Measurements from ENCODE around the gene NUP98. TPM values are rescaled to one million over a fixed set of nuclear protein-coding genes. Genes with fewer than 3 reads are reported as not detected.

NUP98 gene
- total and polyA plus RNA-seq, 2 of the 13 experiments (the other 11 are each of a cell fraction or from before 2014, with no cell fraction given), result 76.6 to 85.3 TPM

DNA sequence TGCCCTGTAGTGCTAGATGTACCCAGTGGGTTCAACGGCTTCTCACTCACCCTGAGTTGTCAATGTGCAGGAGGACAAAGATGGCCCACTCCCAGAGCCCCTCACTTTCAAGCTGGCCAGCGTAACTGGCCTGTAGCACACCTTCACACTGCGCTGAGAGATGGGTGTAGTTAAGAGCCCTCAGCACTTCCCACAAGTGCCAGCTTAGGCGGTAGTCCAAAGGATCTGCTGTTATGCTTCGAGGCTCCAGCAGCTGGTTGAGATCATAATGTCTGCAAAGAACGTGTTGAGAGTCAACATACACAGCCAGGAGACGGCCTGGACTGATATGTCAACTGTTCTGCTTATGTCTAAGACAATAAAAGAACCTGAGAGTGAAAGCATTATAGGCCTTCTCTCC lies 111.4 kb downstream of the NUP98 start:
- no peak for FAIRE-seq

DNA sequence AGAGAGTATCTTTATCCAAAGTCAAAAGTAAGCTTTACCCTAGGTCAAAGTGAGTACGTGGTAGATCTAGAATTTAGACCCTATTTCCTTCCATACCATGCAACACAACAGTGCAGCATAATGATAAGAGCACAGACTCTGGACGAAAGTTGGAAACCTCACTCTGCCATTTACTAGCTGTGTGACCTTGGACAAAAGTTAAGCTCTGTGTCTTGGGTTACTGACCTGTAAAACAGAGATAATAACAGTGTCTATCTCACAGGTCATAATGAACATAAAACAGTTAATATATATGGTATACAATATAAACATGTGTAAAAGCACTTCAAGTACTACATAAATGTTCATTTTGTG lies 112.6 kb downstream of the NUP98 start:
- CTCF ChIA-PET (ENCODE audit: low intra/inter-chr PET ratio, low total read pairs), result no interaction called here
- no peak overlapping the region for H3K9ac ChIP-seq (ENCODE audit: insufficient read depth, low read depth, low read length)
- no peaks in the 10 kb centered on the region for H3K27me3 ChIP-seq (ENCODE audit: control insufficient read depth in 1 of 2, insufficient read depth in 2 of 2, low read length in 2 of 2)
- H3K4me3 ChIP-seq (replicated peaks in 1 of 3; ENCODE audit: insufficient read depth in 1 of 3, low read depth in 2 of 3, low read length in 3 of 3), result no peak overlapping the region
- intact Hi-C loops (cut with micrococcal nuclease; ENCODE audit: unreplicated experiment) (no loop called here), in situ Hi-C loops (cut with HindIII; ENCODE audit: extremely low pct_ligation_motif_present, low pct_unique_long_range_greater_than_20kb) (no loop called here)
- POLR2A ChIA-PET, result no interaction called here
- DNase-seq (ENCODE audit: low spot score), result no peak
- BruUV-seq (replicated peaks), result no TSS peak
- ATAC-seq, result no peak
- no peak overlapping the region for H3K27ac ChIP-seq (ENCODE audit: extremely low read length, insufficient read depth, low read length)
- WGBS (ENCODE audit: low lambda C conversion rate), result 100% methylated on average over 2 of the region's 2 CpGs
- no peaks in the 10 kb centered on the region for H3K79me2 ChIP-seq (ENCODE audit: insufficient read depth, low read length)
- FAIRE-seq, result no peak
- H3K4me2 ChIP-seq (ENCODE audit: low read depth, low read length), result no peak overlapping the region
- no peak overlapping the region for H2AFZ ChIP-seq (ENCODE audit: low read length)
- no peaks in the 10 kb centered on the region for H4K20me1 ChIP-seq (ENCODE audit: insufficient read depth, low read length)
- TF ChIP-seq NCOA5 (CRISPR knock-in tag; IDR thresholded peaks at IDR 0.05), result no peak
- H3K4me1 ChIP-seq (ENCODE audit: insufficient read depth, low read length), result no peaks in the 10 kb centered on the region
- H3K9me3 ChIP-seq (ENCODE audit: low read length), result no peaks in the 10 kb centered on the region
- peaks cover 19 to 79% of the 10 kb centered on the region in 2 experiments for H3K36me3 ChIP-seq (replicated peaks in 1 of 2; ENCODE audit: control insufficient read depth in 1 of 2, insufficient read depth in 2 of 2, low read length in 2 of 2)

More for the DNA sequence above, 111.4 kb downstream of the NUP98 start:
- Histone ChIP-seq H3K27ac (ENCODE audit: extremely low read length, insufficient read depth, low read length) (no peak overlapping the region), H3K4me1 (ENCODE audit: insufficient read depth, low read length) (no peaks in the 10 kb centered on the region), H3K36me3 (replicated peaks in 1 of 2; ENCODE audit: control insufficient read depth in 1 of 2, insufficient read depth in 2 of 2, low read length in 2 of 2) (peaks cover 19 to 68% of the 10 kb centered on the region in 2 experiments), H3K9me3 (ENCODE audit: low read length) (no peaks in the 10 kb centered on the region), H3K79me2 (ENCODE audit: insufficient read depth, low read length) (no peaks in the 10 kb centered on the region), H3K9ac (ENCODE audit: insufficient read depth, low read depth, low read length) (no peak overlapping the region), H2AFZ (ENCODE audit: low read length) (no peak overlapping the region), H3K4me3 (replicated peaks in 1 of 3; ENCODE audit: insufficient read depth in 1 of 3, low read depth in 2 of 3, low read length in 3 of 3) (no peak overlapping the region), H4K20me1 (ENCODE audit: insufficient read depth, low read length) (no peaks in the 10 kb centered on the region), H3K27me3 (ENCODE audit: control insufficient read depth in 1 of 2, insufficient read depth in 2 of 2, low read length in 2 of 2) (no peaks in the 10 kb centered on the region), H3K4me2 (ENCODE audit: low read depth, low read length) (no peak overlapping the region)
- ChIA-PET POLR2A (no interaction called here), CTCF (ENCODE audit: low intra/inter-chr PET ratio, low total read pairs) (no interaction called here)
- in situ Hi-C loops (cut with HindIII; ENCODE audit: extremely low pct_ligation_motif_present, low pct_unique_long_range_greater_than_20kb), result no loop called here
- intact Hi-C loops (cut with micrococcal nuclease; ENCODE audit: unreplicated experiment), result no loop called here
- 92% methylated on average over 6 of the region's 7 CpGs for WGBS (ENCODE audit: low lambda C conversion rate)
- ATAC-seq (no peak), DNase-seq (ENCODE audit: low spot score) (no peak)
- BruUV-seq (replicated peaks), result no TSS peak
- TF ChIP-seq, protein P1, sequence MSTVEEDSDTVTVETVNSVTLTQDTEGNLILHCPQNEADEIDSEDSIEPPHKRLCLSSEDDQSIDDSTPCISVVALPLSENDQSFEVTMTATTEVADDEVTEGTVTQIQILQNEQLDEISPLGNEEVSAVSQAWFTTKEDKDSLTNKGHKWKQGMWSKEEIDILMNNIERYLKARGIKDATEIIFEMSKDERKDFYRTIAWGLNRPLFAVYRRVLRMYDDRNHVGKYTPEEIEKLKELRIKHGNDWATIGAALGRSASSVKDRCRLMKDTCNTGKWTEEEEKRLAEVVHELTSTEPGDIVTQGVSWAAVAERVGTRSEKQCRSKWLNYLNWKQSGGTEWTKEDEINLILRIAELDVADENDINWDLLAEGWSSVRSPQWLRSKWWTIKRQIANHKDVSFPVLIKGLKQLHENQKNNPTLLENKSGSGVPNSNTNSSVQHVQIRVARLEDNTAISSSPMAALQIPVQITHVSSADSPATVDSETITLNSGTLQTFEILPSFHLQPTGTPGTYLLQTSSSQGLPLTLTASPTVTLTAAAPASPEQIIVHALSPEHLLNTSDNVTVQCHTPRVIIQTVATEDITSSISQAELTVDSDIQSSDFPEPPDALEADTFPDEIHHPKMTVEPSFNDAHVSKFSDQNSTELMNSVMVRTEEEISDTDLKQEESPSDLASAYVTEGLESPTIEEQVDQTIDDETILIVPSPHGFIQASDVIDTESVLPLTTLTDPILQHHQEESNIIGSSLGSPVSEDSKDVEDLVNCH (CRISPR knock-in tag; IDR thresholded peaks at IDR 0.05), result no peak
- TF ChIP-seq NFKBIZ (CRISPR knock-in tag; IDR thresholded peaks at IDR 0.05), result no peak
- no peak for TF ChIP-seq GPN1 (CRISPR knock-in tag; IDR thresholded peaks at IDR 0.05; ENCODE audit: borderline replicate concordance)
